Ovary (tissue), 3 donors: Measurements from ENCODE around the gene DPP4.

Experiments used
- CTCF ChIP-seq, 3 donors: fragments of 450-650 bp in 2 of 3; fragments of 200-600 bp in 1 of 3; IDR thresholded peaks; one replicate each; pipeline versions ENCODE4 v1.5.1 to v1.8.0; 2016 to 2022; ENCODE audit warnings: antibody characterized with exemption in 3 of 3, mild to moderate bottlenecking in 1 of 3
- EP300 ChIP-seq: sonication (generic); formaldehyde crosslinking; IDR thresholded peaks from one replicate; pipeline ENCODE4 v1.6.1; 2017; ENCODE audit warnings: antibody characterized with exemption
- POLR2A ChIP-seq: fragments of 450-650 bp; IDR thresholded peaks from one replicate; pipeline ENCODE4 v1.6.1; 2017; ENCODE audit warnings: antibody characterized with exemption, mild to moderate bottlenecking, moderate library complexity
- donor health status: DM: no; HTN: no; CAD: no.

- TF ChIP-seq CTCF (IDR thresholded peaks at IDR 0.05): no peak
- no peak for TF ChIP-seq POLR2A
- TF ChIP-seq EP300: no peak
Measured at GRCh38 chr2:162002623-162003235, 71.3 kb downstream of the DPP4 start.
